HG02970 (cell line): ENCODE data around the gene TUB.

Experiments used
- ATAC-seq: cut with Tn5 transposase; IDR thresholded peaks from one replicate; pipeline ENCODE4 v1.9.1; 2021; ENCODE audit warnings: mild to moderate bottlenecking, moderate library complexity, moderate number of reproducible peaks; ENCODE audit not compliant: unreplicated experiment, low FRiP score

Gene TUB

GRCh38 chr11:8066911-8067455, 14.0 kb upstream of the TUB start:
- ATAC-seq = no peak

- no peak for ATAC-seq
Observed at GRCh38 chr11:8067567-8067928, 13.5 kb upstream of the TUB start.

GRCh38 chr11:8067929-8068575, 13.0 kb upstream of the TUB start:
- no peak for ATAC-seq

GRCh38 chr11:8068605-8069221, 12.3 kb upstream of the TUB start:
- no peak for ATAC-seq

- no peak for ATAC-seq
Observed at GRCh38 chr11:8069771-8070170, 11.2 kb upstream of the TUB start.

- no peak for ATAC-seq
Observed at GRCh38 chr11:8070417-8071115, 10.4 kb upstream of the TUB start.

GRCh38 chr11:8071616-8072581, 9.1 kb upstream of the TUB start:
- ATAC-seq = no peak

GRCh38 chr11:8075119-8075726, 5.8 kb upstream of the TUB start:
- no peak for ATAC-seq

- no peak for ATAC-seq
Observed at GRCh38 chr11:8079111-8079675, 1.8 kb upstream of the TUB start.

GRCh38 chr11:8080069-8080670, 841 bp upstream of the TUB start:
- no peak for ATAC-seq

- no peak for ATAC-seq
Observed at GRCh38 chr11:8081591-8082250, 710 bp downstream of the TUB start.

GRCh38 chr11:8082391-8083087, 1.5 kb downstream of the TUB start:
- no peak for ATAC-seq

- no peak for ATAC-seq
Observed at GRCh38 chr11:8083088-8083395, 2.0 kb downstream of the TUB start.

- ATAC-seq = no peak
Observed at GRCh38 chr11:8083871-8084281, 2.9 kb downstream of the TUB start.

- ATAC-seq = no peak
Observed at GRCh38 chr11:8084352-8084751, 3.3 kb downstream of the TUB start.

GRCh38 chr11:8085011-8085645, 4.1 kb downstream of the TUB start:
- no peak for ATAC-seq

GRCh38 chr11:8086001-8086479, 5.0 kb downstream of the TUB start:
- no peak for ATAC-seq

- ATAC-seq = no peak
Observed at GRCh38 chr11:8086571-8086970, 5.6 kb downstream of the TUB start.
